OCI-LY1 (cell line): ENCODE measurements around the gene ZNF771.

Experiments used
- H2AFZ ChIP-seq: fragments of 200-600 bp; sonication (generic), shearing (Covaris generic); 2 replicates; pipeline ENCODE4 v1.6.0; 2014; ENCODE audit warnings: antibody characterized with exemption, mild to moderate bottlenecking, low read length
- H3F3A ChIP-seq: fragments of 200-600 bp; sonication (generic), shearing (Covaris generic); 2 replicates; pipeline ENCODE4 v1.6.0; 2014; ENCODE audit warnings: mild to moderate bottlenecking, antibody characterized with exemption, low read length, moderate library complexity; ENCODE audit not compliant: insufficient read depth
- H3K27ac ChIP-seq: fragments of 200-600 bp; sonication (generic); 2 replicates; pipeline ENCODE4 v1.5.1; 2014; ENCODE audit warnings: low read length, mixed run types, mild to moderate bottlenecking, low read depth; ENCODE audit not compliant: poor library complexity, severe bottlenecking
- H3K27me3 ChIP-seq: fragments of 200-600 bp; sonication (generic); 2 replicates; pipeline ENCODE4 v1.6.0; 2014; ENCODE audit warnings: antibody characterized with exemption, mild to moderate bottlenecking, low read length, moderate library complexity; ENCODE audit not compliant: insufficient read depth
- H3K36me3 ChIP-seq: fragments of 200-600 bp; sonication (generic); 2 replicates; pipeline ENCODE4 v1.6.1; 2014; ENCODE audit warnings: mild to moderate bottlenecking, antibody characterized with exemption, low read length, moderate library complexity, mixed read lengths; ENCODE audit not compliant: insufficient read depth
- H3K4me1 ChIP-seq: fragments of 200-600 bp; sonication (generic); 2 replicates; pipeline ENCODE4 v1.5.1; 2014; ENCODE audit warnings: mild to moderate bottlenecking, low read length, moderate library complexity; ENCODE audit not compliant: insufficient read depth, severe bottlenecking
- H3K4me2 ChIP-seq: fragments of 200-600 bp; sonication (generic), shearing (Covaris generic); 2 replicates; pipeline ENCODE4 v1.6.1; 2014; ENCODE audit warnings: low read length
- H3K4me3 ChIP-seq: fragments of 200-600 bp; sonication (generic); 2 replicates; pipeline ENCODE4 v1.5.1; 2014; ENCODE audit warnings: low read length, low read depth, mild to moderate bottlenecking, mixed read lengths; ENCODE audit not compliant: poor library complexity, severe bottlenecking
- H3K79me2 ChIP-seq: fragments of 200-600 bp; shearing (Covaris generic); 2 replicates; pipeline ENCODE4 v1.6.1; 2016; ENCODE audit warnings: mixed run types, low read length, mixed read lengths; ENCODE audit not compliant: insufficient read depth
- H3K9ac ChIP-seq: fragments of 200-600 bp; sonication (generic), shearing (Covaris generic); 2 replicates; pipeline ENCODE4 v1.6.1; 2014; ENCODE audit warnings: mild to moderate bottlenecking, low read length, mixed read lengths
- H3K9me2 ChIP-seq: fragments of 200-600 bp; sonication (generic), shearing (Covaris generic); 2 replicates; pipeline ENCODE4 v1.6.1; 2014; ENCODE audit warnings: low read depth, mild to moderate bottlenecking, low read length, mixed read lengths
- H3K9me3 ChIP-seq: fragments of 200-600 bp; shearing (Covaris generic); 2 replicates; pipeline ENCODE4 v1.6.1; 2014; ENCODE audit warnings: low read length, mixed read lengths
- H4K20me1 ChIP-seq: fragments of 200-600 bp; sonication (generic), shearing (Covaris generic); 2 replicates; pipeline ENCODE4 v1.6.0; 2016; ENCODE audit warnings: mild to moderate bottlenecking, low read length; ENCODE audit not compliant: insufficient read depth
- CTCF ChIP-seq: fragments of 200-600 bp; sonication (generic), shearing (Covaris generic); IDR thresholded peaks from 2 replicates; pipeline ENCODE4 v1.5.1; 2017; ENCODE audit warnings: mild to moderate bottlenecking, antibody characterized with exemption, low read length, moderate library complexity, mixed read lengths
- EZH2 ChIP-seq: fragments of 200-600 bp; sonication (generic), shearing (Covaris generic); IDR thresholded peaks from 2 replicates; pipeline ENCODE4 v1.8.0; 2017; ENCODE audit warnings: borderline replicate concordance, mixed run types, mild to moderate bottlenecking, antibody characterized with exemption, low read length, moderate library complexity, mixed read lengths

ZNF771 gene

GRCh38 chr16:30365200-30365599, 42.2 kb upstream of the ZNF771 start:
- H3K79me2 ChIP-seq = peaks cover 33% of the 10 kb centered on the region
- no peaks in the 10 kb centered on the region for H4K20me1 ChIP-seq
- H3K4me3 ChIP-seq = no peak overlapping the region
- H3F3A ChIP-seq = no peaks in the 10 kb centered on the region
- H3K4me1 ChIP-seq = peaks cover 24% of the 10 kb centered on the region
- peaks cover 60% of the 10 kb centered on the region; the same call in 1 of the 2 replicates for H3K36me3 ChIP-seq
- no peaks in the 10 kb centered on the region for H3K27me3 ChIP-seq
- H2AFZ ChIP-seq = no peak overlapping the region
- H3K9me3 ChIP-seq = no peaks in the 10 kb centered on the region
- TF ChIP-seq EZH2 = no peak
- no peak for TF ChIP-seq CTCF
- H3K9ac ChIP-seq = no peak overlapping the region
- H3K9me2 ChIP-seq = no peaks in the 10 kb centered on the region
- no peak overlapping the region for H3K4me2 ChIP-seq
- no peak overlapping the region for H3K27ac ChIP-seq

GRCh38 chr16:30366511-30366910, 40.9 kb upstream of the ZNF771 start:
- Histone ChIP-seq H3F3A (no peaks in the 10 kb centered on the region), H3K36me3 (peaks cover 47% of the 10 kb centered on the region; the same call in 1 of the 2 replicates), H3K4me3 (peak overlapping the region; percentile 97), H3K27ac (no peak overlapping the region), H3K4me1 (peaks cover 29% of the 10 kb centered on the region), H3K4me2 (peak overlapping the region; percentile 89), H3K9me3 (no peaks in the 10 kb centered on the region), H3K79me2 (peaks cover 33% of the 10 kb centered on the region), H3K9me2 (no peaks in the 10 kb centered on the region), H3K9ac (no peak overlapping the region; the same call in 1 of the 2 replicates), H2AFZ (no peak overlapping the region), H3K27me3 (no peaks in the 10 kb centered on the region), H4K20me1 (no peaks in the 10 kb centered on the region)
- TF ChIP-seq EZH2 = no peak
- no peak for TF ChIP-seq CTCF

GRCh38 chr16:30367349-30368009, 39.9 kb upstream of the ZNF771 start:
- TF ChIP-seq EZH2 (no peak), CTCF (no peak)
- H3K9me3 ChIP-seq = no peaks in the 10 kb centered on the region
- H3K27ac ChIP-seq = no peak overlapping the region
- H3K9ac ChIP-seq = peak overlapping the region; percentile 89
- no peaks in the 10 kb centered on the region for H3K27me3 ChIP-seq
- H2AFZ ChIP-seq = no peak overlapping the region
- no peaks in the 10 kb centered on the region for H4K20me1 ChIP-seq
- H3K79me2 ChIP-seq = peaks cover 33% of the 10 kb centered on the region
- H3F3A ChIP-seq = no peaks in the 10 kb centered on the region
- H3K9me2 ChIP-seq = no peaks in the 10 kb centered on the region
- H3K4me1 ChIP-seq = peaks cover 39% of the 10 kb centered on the region
- peak overlapping the region; percentile 97 for H3K4me3 ChIP-seq
- H3K36me3 ChIP-seq = peaks cover 43% of the 10 kb centered on the region; the same call in 1 of the 2 replicates
- H3K4me2 ChIP-seq = peak overlapping the region; percentile 89
